ENCODE measurements around the gene NALCN. TPM values are rescaled to one million over a fixed set of nuclear protein-coding genes. Genes with fewer than 3 reads are reported as not detected.

Gene NALCN
- total RNA-seq, 3 donors from 2014 or later (not counting 1 experiment from before 2014, with no cell fraction given) = not detected

GRCh38 chr13:101219609-101220265 is 196.6 kb downstream of the NALCN start:
- ATAC-seq = no peak

DNA sequence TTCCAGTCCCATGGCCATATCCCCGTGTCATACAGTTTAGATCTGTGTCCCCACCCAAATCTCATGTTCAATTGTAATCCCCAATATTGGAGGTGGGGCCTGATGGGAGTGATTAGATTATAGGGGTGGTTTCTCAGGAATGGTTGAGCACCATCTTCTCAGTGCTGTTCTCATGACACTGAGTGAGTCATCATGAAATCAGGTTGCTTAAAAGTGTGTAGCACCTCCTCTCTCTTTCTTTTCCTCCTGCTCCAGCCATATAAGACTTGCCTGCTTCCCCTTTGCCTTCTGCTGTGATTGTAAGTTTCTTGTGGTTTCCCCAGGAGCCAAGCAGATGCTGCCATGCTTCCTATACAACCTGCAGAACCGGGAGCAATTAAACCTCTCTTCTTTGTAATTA is 197.8 kb downstream of the NALCN start:
- intact Hi-C loops (cut with micrococcal nuclease) = no loop called here
- no peaks in the 10 kb centered on the region for H3K36me3 Mint-ChIP-seq
- no peak overlapping the region for H3K4me3 Mint-ChIP-seq
- no peaks in the 10 kb centered on the region for H3K9me3 Mint-ChIP-seq
- H3K9me3 ChIP-seq (ENCODE audit: control insufficient read depth, insufficient read depth, low read length) = no peaks in the 10 kb centered on the region
- no peaks in the 10 kb centered on the region for H3K27me3 ChIP-seq (ENCODE audit: control insufficient read depth, insufficient read depth, low read length)
- WGBS (ENCODE audit: insufficient coverage) = 63% methylated on average over 1 of the region's 2 CpGs
- H3K27ac Mint-ChIP-seq = no peak overlapping the region
- H3K36me3 ChIP-seq (ENCODE audit: control insufficient read depth, insufficient read depth, low read length) = no peaks in the 10 kb centered on the region
- H3K4me3 ChIP-seq (ENCODE audit: low read length) = no peak overlapping the region
- no peaks in the 10 kb centered on the region for H3K4me1 ChIP-seq (ENCODE audit: control insufficient read depth, insufficient read depth, low read length)
- H3K27ac ChIP-seq (ENCODE audit: low read length) = no peak overlapping the region
- no peak for DNase-seq
- ATAC-seq = no peak
- no peaks in the 10 kb centered on the region for H3K4me1 Mint-ChIP-seq
- TF ChIP-seq CTCF (IDR thresholded peaks at IDR 0.05) = no peak
- no peaks in the 10 kb centered on the region for H3K27me3 Mint-ChIP-seq (ENCODE audit: low read depth in 2 of 2)

More at GRCh38 chr13:101219609-101220265, 196.6 kb downstream of the NALCN start:
- no peaks in the 10 kb centered on the region for H3K9me3 ChIP-seq (ENCODE audit: control insufficient read depth, insufficient read depth, low read length)
- no peak overlapping the region for H3K27ac ChIP-seq (ENCODE audit: low read length)
- Mint-ChIP-seq H3K9me3 (no peaks in the 10 kb centered on the region), H3K27me3 (ENCODE audit: low read depth in 2 of 2) (no peaks in the 10 kb centered on the region), H3K27ac (no peak overlapping the region), H3K36me3 (no peaks in the 10 kb centered on the region), H3K4me1 (no peaks in the 10 kb centered on the region), H3K4me3 (no peak overlapping the region)
- intact Hi-C loops (cut with micrococcal nuclease) = no loop called here
- no peaks in the 10 kb centered on the region for H3K27me3 ChIP-seq (ENCODE audit: control insufficient read depth, insufficient read depth, low read length)
- DNase-seq = no peak
- no peaks in the 10 kb centered on the region for H3K36me3 ChIP-seq (ENCODE audit: control insufficient read depth, insufficient read depth, low read length)
- TF ChIP-seq CTCF (IDR thresholded peaks at IDR 0.05) = no peak
- H3K4me3 ChIP-seq (ENCODE audit: low read length) = no peak overlapping the region
- 75% methylated on average over 2 of the region's 2 CpGs for WGBS (ENCODE audit: insufficient coverage)
- H3K4me1 ChIP-seq (ENCODE audit: control insufficient read depth, insufficient read depth, low read length) = no peaks in the 10 kb centered on the region

GRCh38 chr13:101217086-101217485 is 199.2 kb downstream of the NALCN start:
- Mint-ChIP-seq H3K27ac (no peak overlapping the region), H3K36me3 (no peaks in the 10 kb centered on the region), H3K9me3 (peaks cover 0 to under 1% of the 10 kb centered on the region in 2 donors), H3K27me3 (ENCODE audit: low read depth in 2 of 2) (no peaks in the 10 kb centered on the region), H3K4me1 (no peaks in the 10 kb centered on the region), H3K4me3 (no peak overlapping the region)
- ATAC-seq = no peak
- TF ChIP-seq CTCF (IDR thresholded peaks at IDR 0.05) = no peak
- no peak for DNase-seq
- H3K4me1 ChIP-seq (ENCODE audit: control insufficient read depth, insufficient read depth, low read length) = no peaks in the 10 kb centered on the region
- H3K4me3 ChIP-seq (ENCODE audit: low read length) = no peak overlapping the region
- intact Hi-C loops (cut with micrococcal nuclease) = no loop called here
- no peaks in the 10 kb centered on the region for H3K27me3 ChIP-seq (ENCODE audit: control insufficient read depth, insufficient read depth, low read length)
- no peak overlapping the region for H3K27ac ChIP-seq (ENCODE audit: low read length)
- H3K36me3 ChIP-seq (ENCODE audit: control insufficient read depth, insufficient read depth, low read length) = no peaks in the 10 kb centered on the region
- H3K9me3 ChIP-seq (ENCODE audit: control insufficient read depth, insufficient read depth, low read length) = no peaks in the 10 kb centered on the region

DNA sequence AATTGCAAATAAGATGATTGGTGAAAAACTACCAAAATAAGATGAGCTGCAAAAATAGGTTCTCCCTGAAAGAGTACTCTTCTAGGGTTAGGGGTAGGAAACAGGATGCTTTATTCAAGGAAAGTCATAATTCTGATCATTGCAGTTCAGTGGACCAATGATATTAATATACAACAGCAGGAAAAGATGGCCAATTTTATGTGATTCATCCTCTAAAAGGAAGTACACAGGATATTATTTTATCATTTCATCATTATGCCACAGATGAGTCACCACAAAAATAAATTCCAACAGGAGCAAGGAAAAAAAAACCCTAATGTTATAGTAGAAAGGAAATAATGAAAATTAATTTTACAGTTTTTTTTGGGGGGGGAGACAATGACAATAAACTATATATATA is 205.0 kb downstream of the NALCN start:
- ATAC-seq = no peak
- Mint-ChIP-seq H3K27me3 (ENCODE audit: low read depth in 2 of 2) (no peaks in the 10 kb centered on the region), H3K4me1 (no peaks in the 10 kb centered on the region), H3K9me3 (peaks cover 3 to 7% of the 10 kb centered on the region in 2 donors), H3K27ac (no peak overlapping the region), H3K4me3 (no peak overlapping the region), H3K36me3 (no peaks in the 10 kb centered on the region)
- Histone ChIP-seq H3K4me3 (ENCODE audit: low read length) (no peak overlapping the region), H3K27ac (ENCODE audit: low read length) (no peak overlapping the region), H3K4me1 (ENCODE audit: control insufficient read depth, insufficient read depth, low read length) (no peaks in the 10 kb centered on the region), H3K27me3 (ENCODE audit: control insufficient read depth, insufficient read depth, low read length) (no peaks in the 10 kb centered on the region), H3K9me3 (ENCODE audit: control insufficient read depth, insufficient read depth, low read length) (no peaks in the 10 kb centered on the region), H3K36me3 (ENCODE audit: control insufficient read depth, insufficient read depth, low read length) (no peaks in the 10 kb centered on the region)
- DNase-seq = no peak
- TF ChIP-seq CTCF (IDR thresholded peaks at IDR 0.05) = no peak
- intact Hi-C loops (cut with micrococcal nuclease) = no loop called here

Data from natural killer cell (primary cell).